Stimulated activated CD4-positive, alpha-beta T cell treated with anti-CD3 and anti-CD28 coated beads, Interleukin-2, amount 100 ng/mL, for 4 hours (primary cell): ENCODE data around the gene OR4C6.

Source experiments
- DNase-seq: peaks from one replicate; pipeline ENCODE4 v3.0.0-alpha.2; 2020; ENCODE audit warnings: low read depth

The OR4C6 gene

DNA sequence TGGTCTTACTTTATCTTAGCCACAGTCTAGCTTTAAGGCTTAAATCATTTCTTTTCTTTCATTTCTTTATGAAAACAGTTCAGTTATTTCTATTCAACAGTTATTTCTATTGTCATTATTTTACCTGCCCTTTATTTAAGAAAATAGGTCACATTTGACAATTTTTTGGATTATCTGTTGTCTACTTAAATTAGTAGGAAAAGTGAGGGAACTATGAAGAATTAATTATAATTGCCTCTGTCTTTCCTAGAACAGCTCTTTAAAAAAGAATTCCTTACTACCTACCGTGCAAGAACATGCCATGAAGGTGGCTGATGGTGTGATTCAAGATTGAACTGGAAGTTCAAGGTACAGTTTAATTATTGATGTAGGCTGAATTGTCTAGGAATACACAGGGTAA, at the start of gene OR4C6:
OR4C6 (plus strand) TSS at position 301 of the 400 bp plus-strand sequence. CDS start 2,966 bp downstream, outside the sequence.
- no peak for DNase-seq

DNA sequence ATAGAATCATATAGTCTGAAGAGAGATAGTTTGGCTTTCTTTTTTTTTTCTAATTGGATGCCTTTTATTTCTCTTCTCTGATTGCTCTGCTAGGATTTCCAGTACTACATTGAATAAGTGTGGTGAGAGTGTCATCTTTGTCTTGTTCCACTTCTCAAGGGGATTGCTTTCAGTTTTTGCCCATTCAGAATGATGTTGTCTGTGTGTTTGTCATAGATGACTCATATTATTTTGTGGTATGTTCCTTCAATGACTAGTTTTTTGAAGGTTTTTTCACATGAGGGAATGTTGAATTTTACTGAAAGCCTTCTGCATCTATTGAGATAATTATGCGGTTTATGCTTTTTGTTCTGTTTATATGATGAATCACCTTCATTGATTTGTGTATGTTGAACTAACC, 37.5 kb upstream of the OR4C6 start:
- no peak for DNase-seq

- DNase-seq = no peak
These were observed 27.2 kb upstream of the OR4C6 start, which contains the start of gene OR4P4 for GRCh38 chr11:55634813-55635212. Gene OR4P4, plus strand, starts transcription at chr11:55635113.

GRCh38 chr11:55648027-55648426, 14.0 kb upstream of the OR4C6 start, which contains the start of gene OR4S2:
Gene OR4S2, plus strand, starts transcription at chr11:55648327. Its CDS starts 2,577 bp downstream, at chr11:55650904.
- DNase-seq = no peak

DNA sequence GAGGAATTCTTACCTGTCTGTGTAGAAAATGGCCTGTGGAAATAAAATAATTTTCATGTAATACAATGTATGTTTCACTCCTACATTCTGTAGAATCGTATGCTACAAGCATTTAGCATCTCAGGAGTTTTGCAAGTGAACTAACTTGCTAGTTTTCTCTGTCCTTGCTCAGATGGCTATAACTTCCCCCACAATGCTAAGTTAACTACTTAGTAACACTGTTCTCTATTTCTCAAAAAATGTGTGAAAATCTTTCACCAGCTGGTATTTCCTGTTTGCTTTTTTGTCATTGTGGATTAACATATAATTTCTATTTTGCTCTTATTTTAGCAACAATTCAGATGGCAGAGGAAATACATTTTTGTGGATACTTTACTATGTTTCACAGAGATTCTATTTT, 9.4 kb upstream of the OR4C6 start:
- no peak for DNase-seq

GRCh38 chr11:55655096-55655495, 6.9 kb upstream of the OR4C6 start:
- DNase-seq = no peak

- no peak for DNase-seq
These were observed 3.9 kb upstream of the OR4C6 start for GRCh38 chr11:55658031-55658573.

GRCh38 chr11:55658608-55659007, 3.4 kb upstream of the OR4C6 start:
- no peak for DNase-seq

GRCh38 chr11:55669376-55669775, 7.4 kb downstream of the OR4C6 start:
- no peak for DNase-seq

GRCh38 chr11:55673860-55674259, 11.9 kb downstream of the OR4C6 start:
- no peak for DNase-seq

GRCh38 chr11:55697817-55698216, 35.8 kb downstream of the OR4C6 start:
- no peak for DNase-seq

- no peak for DNase-seq
These were observed 39.4 kb downstream of the OR4C6 start for GRCh38 chr11:55701429-55701828.

- DNase-seq = no peak
These were observed 45.0 kb downstream of the OR4C6 start for GRCh38 chr11:55707029-55707428.

DNA sequence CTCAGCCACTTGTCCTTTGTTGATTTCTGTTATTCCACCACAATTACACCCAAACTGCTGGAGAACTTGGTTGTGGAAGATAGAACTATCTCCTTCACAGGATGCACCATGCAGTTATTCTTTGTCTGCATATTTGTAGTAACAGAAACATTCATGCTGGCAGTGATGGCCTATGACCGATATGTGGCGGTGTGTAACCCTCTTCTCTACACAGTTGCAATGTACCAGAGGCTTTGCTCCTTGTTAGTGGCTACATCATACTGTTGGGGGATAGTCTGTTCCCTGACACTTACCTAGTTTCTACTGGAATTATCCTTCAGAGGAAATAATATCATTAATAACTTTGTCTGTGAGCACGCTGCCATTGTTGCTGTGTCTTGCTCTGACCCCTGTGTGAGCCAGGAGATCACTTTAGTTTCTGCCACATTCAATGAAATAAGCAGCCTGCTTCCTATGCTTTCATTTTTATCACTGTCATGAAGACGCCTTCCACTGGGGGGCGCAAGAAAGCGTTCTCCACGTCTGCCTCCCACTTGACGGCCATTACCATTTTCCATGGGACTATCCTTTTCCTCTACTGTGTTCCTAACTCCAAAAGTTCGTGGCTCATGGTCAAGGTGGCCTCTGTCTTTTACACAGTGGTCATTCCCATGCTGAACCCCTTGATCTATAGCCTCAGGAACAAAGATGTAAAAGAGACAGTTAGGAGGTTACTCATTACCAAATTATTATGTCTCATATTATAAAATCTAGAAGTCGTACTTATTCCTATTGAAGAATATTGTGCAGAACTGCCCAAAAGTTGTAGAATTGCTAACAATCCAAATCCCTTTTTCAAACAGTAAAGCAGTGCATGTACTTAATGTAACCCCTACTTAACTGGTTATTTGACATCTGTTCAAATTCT, 53.2 kb downstream of the OR4C6 start:
- DNase-seq = no peak
